A673 (cell line): ENCODE measurements around the gene CDK12. TPM values are rescaled to one million over a fixed set of nuclear protein-coding genes. Genes with fewer than 3 reads are reported as not detected.
A peak's percentile ranks its signal among the peaks of the same experiment; 100 is the strongest.

Source experiments
- BruUV-seq: library from RNA; stranded (reverse); fragments of 400-500 nt; replicated peaks from 2 replicates; lab custom pipeline; 2021; lab: Mats Ljungman, UMichigan
- CTCF ChIA-PET: fragments of 300-600 bp; sonication (Branson Sonifier 250); formaldehyde crosslinking; loops from one replicate; lab custom pipeline; 2022; ENCODE audit warnings: antibody characterized with exemption; lab: Charles Lee
- POLR2A ChIA-PET: fragments of 300-600 bp; sonication (Branson Sonifier 250); formaldehyde crosslinking; loops from one replicate; lab custom pipeline; 2022; ENCODE audit warnings: antibody characterized with exemption; ENCODE audit not compliant: low non-redundant PET; lab: Charles Lee
- DNase-seq: peaks from one replicate; pipeline ENCODE4 v3.0.0-alpha.2; 2015; ENCODE audit warnings: low spot score
- H3K27ac ChIP-seq: fragments of 200-600 bp; sonication (generic); 2 replicates; pipeline ENCODE4 v1.5.1; 2016; ENCODE audit warnings: mixed run types, low read depth, mild to moderate bottlenecking, mixed read lengths, antibody characterized with exemption, low read length; ENCODE audit not compliant: poor library complexity, severe bottlenecking
- H3K27me3 ChIP-seq: fragments of 200-600 bp; sonication (generic); replicated peaks from 2 replicates; pipeline ENCODE4 v1.6.1; 2017; ENCODE audit warnings: mixed run types, low read depth, mild to moderate bottlenecking, mixed read lengths, antibody characterized with exemption, low read length; ENCODE audit not compliant: insufficient read depth, poor library complexity
- H3K36me3 ChIP-seq: fragments of 200-600 bp; sonication (generic); 2 replicates; pipeline ENCODE4 v1.6.1; 2016; ENCODE audit warnings: mixed run types, mild to moderate bottlenecking, mixed read lengths, antibody characterized with exemption, low read length; ENCODE audit not compliant: insufficient read depth, poor library complexity, severe bottlenecking
- H3K4me1 ChIP-seq: fragments of 200-600 bp; sonication (generic); 2 replicates; pipeline ENCODE4 v1.6.1; 2017; ENCODE audit warnings: mixed run types, mild to moderate bottlenecking, mixed read lengths, antibody characterized with exemption, low read length; ENCODE audit not compliant: insufficient read depth, poor library complexity, severe bottlenecking
- H3K4me3 ChIP-seq: fragments of 200-600 bp; sonication (generic); 2 replicates; pipeline ENCODE4 v1.5.1; 2016; ENCODE audit warnings: low read depth, mixed run types, mild to moderate bottlenecking, mixed read lengths, low read length; ENCODE audit not compliant: poor library complexity, severe bottlenecking
- H3K9me3 ChIP-seq: fragments of 200-600 bp; sonication (generic); 2 replicates; pipeline ENCODE4 v1.6.1; 2016; ENCODE audit warnings: mixed run types, low read depth, mild to moderate bottlenecking, mixed read lengths, antibody characterized with exemption, low read length; ENCODE audit not compliant: poor library complexity, severe bottlenecking
- CTCF ChIP-seq: fragments of 300-800, 200-600 bp; sonication (generic); conservative IDR thresholded peaks from 2 replicates; pipeline ENCODE4 v1.5.1; 2017; ENCODE audit warnings: low read depth, mild to moderate bottlenecking, antibody characterized with exemption, low read length, moderate library complexity, mixed read lengths
- EZH2 ChIP-seq: fragments of 200-600 bp; sonication (generic); IDR thresholded peaks from 2 replicates; pipeline ENCODE4 v1.6.1; 2017; ENCODE audit warnings: borderline replicate concordance, low read depth, mild to moderate bottlenecking, mixed read lengths, antibody characterized with exemption, low read length; ENCODE audit not compliant: poor library complexity, severe bottlenecking
- intact Hi-C: fragments of 100-400 bp; cut with micrococcal nuclease; formaldehyde crosslinking; loops from one replicate; pipeline ENCODE4 v1.10.0; 2022; ENCODE audit not compliant: unreplicated experiment
- total RNA-seq: library from RNA; stranded (reverse); gene quantifications from 2 replicates; pipeline ENCODE4 v1.2.3, GENCODE V29; 2021

Gene CDK12
- total RNA-seq, 1 experiment from 2014 or later: 43.5 TPM

DNA sequence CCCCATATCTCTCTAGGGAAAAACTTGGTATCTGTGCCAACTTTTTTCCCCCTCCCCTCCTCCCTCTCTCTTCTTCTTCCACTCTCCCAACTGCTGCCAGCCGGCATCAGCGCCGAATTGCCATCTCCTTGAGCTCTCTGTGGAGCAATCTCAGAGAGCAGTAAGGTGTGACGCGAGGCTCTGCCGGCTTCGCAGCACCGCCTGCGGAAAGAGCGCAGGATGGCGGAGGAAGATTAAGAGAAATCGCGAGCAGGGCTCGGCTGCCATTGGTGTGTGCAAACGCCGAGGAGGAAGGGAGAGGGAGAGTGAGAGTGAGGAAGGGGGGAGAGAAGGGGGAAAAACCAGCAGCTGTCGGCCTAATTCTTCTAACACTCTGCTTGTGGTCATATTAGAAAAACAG is 102.2 kb downstream of the CDK12 start:
- H3K36me3 ChIP-seq: no peaks in the 10 kb centered on the region
- peak; percentile 29 for DNase-seq
- no peak overlapping the region for H3K4me3 ChIP-seq
- no peaks in the 10 kb centered on the region for H3K27me3 ChIP-seq
- ChIA-PET POLR2A (no interaction called here), CTCF (interaction anchor here (0.5 kb wide), 1 partner anchor 960 kb away, joined by 4 read pairs; no protein-coding TSS in a partner anchor)
- no peaks in the 10 kb centered on the region for H3K4me1 ChIP-seq
- no peak overlapping the region for H3K27ac ChIP-seq
- no peak for TF ChIP-seq CTCF
- TF ChIP-seq EZH2: no peak
- intact Hi-C loops: no loop called here
- no peaks in the 10 kb centered on the region for H3K9me3 ChIP-seq
- BruUV-seq: no TSS peak

GRCh38 chr17:39564211-39564848 is 103.0 kb downstream of the CDK12 start:
- intact Hi-C loops: no loop called here
- TF ChIP-seq CTCF: no peak
- no peak for TF ChIP-seq EZH2
- no TSS peak for BruUV-seq
- Histone ChIP-seq H3K9me3 (no peaks in the 10 kb centered on the region), H3K4me3 (no peak overlapping the region), H3K4me1 (no peaks in the 10 kb centered on the region), H3K27ac (no peak overlapping the region), H3K36me3 (no peaks in the 10 kb centered on the region), H3K27me3 (no peaks in the 10 kb centered on the region)
- CTCF ChIA-PET: no interaction called here
- POLR2A ChIA-PET: no interaction called here
- DNase-seq: no peak

- ChIA-PET CTCF (no interaction called here), POLR2A (no interaction called here)
- BruUV-seq: no TSS peak
- intact Hi-C loops: no loop called here
- TF ChIP-seq EZH2 (no peak), CTCF (no peak)
- Histone ChIP-seq H3K4me1 (no peaks in the 10 kb centered on the region), H3K27ac (no peak overlapping the region), H3K27me3 (no peaks in the 10 kb centered on the region), H3K36me3 (no peaks in the 10 kb centered on the region), H3K4me3 (no peak overlapping the region), H3K9me3 (no peaks in the 10 kb centered on the region)
- no peak for DNase-seq
Measured at GRCh38 chr17:39566094-39566850, 105.0 kb downstream of the CDK12 start.
